GM12891 (cell line): ENCODE data around the gene FAR1.

Source experiments
- POLR2A ChIP-seq: IDR thresholded peaks from 2 replicates; pipeline ENCODE4 v1.6.1; 2011; ENCODE audit warnings: low read depth, low read length, control low read depth
- POLR2AphosphoS5 ChIP-seq: IDR thresholded peaks from 2 replicates; pipeline ENCODE4 v1.6.1; 2011; ENCODE audit warnings: low read depth, low read length, control low read depth
- TAF1 ChIP-seq: IDR thresholded peaks from 2 replicates; pipeline ENCODE4 v1.6.1; 2011; ENCODE audit warnings: low read depth, low read length, control low read depth

- TF ChIP-seq POLR2A (no peak), POLR2AphosphoS5 (no peak), TAF1 (no peak)
These were observed 27.4 kb downstream of the FAR1 start for GRCh38 chr11:13695886-13696285.
